H1 (cell line): ENCODE measurements around the gene CD96. TPM values are rescaled to one million over a fixed set of nuclear protein-coding genes. Genes with fewer than 3 reads are reported as not detected.

Experiments
- CTCF ChIA-PET: fragments of 300-600 bp; sonication (Branson Sonifier 250); formaldehyde crosslinking; loops from one replicate; lab custom pipeline; 2021; ENCODE audit not compliant: partially characterized antibody; lab: Charles Lee
- POLR2A ChIA-PET: fragments of 300-600 bp; sonication (Branson Sonifier 250); formaldehyde crosslinking; loops from one replicate; lab custom pipeline; 2021; ENCODE audit warnings: inconsistent platforms; ENCODE audit not compliant: partially characterized antibody; lab: Charles Lee
- DNase-seq, 2 experiments: peaks; one replicate each; pipeline versions ENCODE4 v3.0.0 to v3.0.0-alpha.2; 2010 to 2022; ENCODE audit warnings: low spot score in 2 of 2, low read depth in 1 of 2, mixed read lengths in 1 of 2
- FAIRE-seq: peaks from 2 replicates; lab custom pipeline; 2011; peaks lifted over from hg19 to GRCh38; lab: Jason Lieb, UNC
- H2AFZ ChIP-seq: 2 replicates; pipeline ENCODE4 v1.8.1; 2012; ENCODE audit warnings: low read length, inconsistent platforms
- H2AK5ac ChIP-seq: 2 replicates; pipeline ENCODE4 v1.6.1; 2013; ENCODE audit warnings: low read depth, low read length
- H2BK120ac ChIP-seq: replicated peaks from 2 replicates; pipeline ENCODE3; 2013; ENCODE audit warnings: low read depth, low read length, inconsistent platforms
- H2BK12ac ChIP-seq: 2 replicates; pipeline ENCODE4 v1.6.1; 2013; ENCODE audit warnings: low read depth, low read length
- H2BK15ac ChIP-seq: 2 replicates; pipeline ENCODE4 v1.6.1; 2013; ENCODE audit warnings: low read length
- H2BK20ac ChIP-seq: 2 replicates; pipeline ENCODE4 v1.6.1; 2013; ENCODE audit warnings: low read length
- H2BK5ac ChIP-seq: 2 replicates; pipeline ENCODE4 v1.6.1; 2013; ENCODE audit warnings: low read depth, low read length
- H3K14ac ChIP-seq: 2 replicates; pipeline ENCODE4 v1.6.1; 2013; ENCODE audit warnings: inconsistent platforms; ENCODE audit not compliant: insufficient read length
- H3K18ac ChIP-seq: 2 replicates; pipeline ENCODE4 v1.6.1; 2013; ENCODE audit warnings: low read length; ENCODE audit errors: extremely low read depth
- H3K23ac ChIP-seq: 2 replicates; pipeline ENCODE4 v1.6.1; 2013; ENCODE audit warnings: inconsistent platforms; ENCODE audit not compliant: insufficient read length
- H3K23me2 ChIP-seq: 2 replicates; pipeline ENCODE4 v1.6.1; 2013; ENCODE audit warnings: low read depth, low read length
- H3K27ac ChIP-seq: 2 replicates; pipeline ENCODE4 v1.6.1; 2011; ENCODE audit warnings: low read depth, low read length, inconsistent platforms
- H3K27me3 ChIP-seq, 4 experiments: replicated peaks in 1 of 4; 1 replicate in 1 of 4; 2 replicates in 3 of 4; pipeline versions ENCODE4 v1.6.1 to v1.8.1; 2011 to 2013; ENCODE audit warnings: low read length in 3 of 4, mild to moderate bottlenecking in 3 of 4, inconsistent platforms in 2 of 4, mixed read lengths in 2 of 4, moderate library complexity in 1 of 4; ENCODE audit not compliant: control insufficient read depth in 3 of 4, insufficient read depth in 3 of 4; ENCODE audit errors: extremely low read depth in 1 of 4
- H3K36me3 ChIP-seq, 4 experiments: 2 replicates each; pipeline versions ENCODE4 v1.6.1 to v1.8.1; 2011 to 2013; ENCODE audit warnings: mild to moderate bottlenecking in 4 of 4, low read length in 3 of 4, moderate library complexity in 2 of 4, control low read depth in 1 of 4, inconsistent platforms in 1 of 4; ENCODE audit not compliant: insufficient read depth in 4 of 4, control insufficient read depth in 2 of 4
- H3K4ac ChIP-seq: replicated peaks from 2 replicates; pipeline ENCODE3; 2013; ENCODE audit warnings: low read length, low read depth, mixed read lengths, inconsistent platforms; ENCODE audit not compliant: insufficient read length
- H3K4me1 ChIP-seq, 4 experiments: replicated peaks in 1 of 4; 1 replicate in 1 of 4; 2 replicates in 3 of 4; pipeline versions ENCODE4 v1.6.1 to v1.8.1; 2011 to 2013; ENCODE audit warnings: low read length in 3 of 4, inconsistent platforms in 2 of 4, mixed read lengths in 1 of 4; ENCODE audit not compliant: insufficient read depth in 4 of 4, control insufficient read depth in 3 of 4
- H3K4me2 ChIP-seq, 2 experiments: 2 replicates each; pipeline versions ENCODE4 v1.6.1 to v1.8.1; 2011 to 2013; ENCODE audit warnings: low read depth in 2 of 2, low read length in 2 of 2, control low read depth in 1 of 2, inconsistent platforms in 1 of 2, mild to moderate bottlenecking in 1 of 2; ENCODE audit not compliant: insufficient read depth in 1 of 2
- H3K4me3 ChIP-seq, 4 experiments: fragments of 200-600, 300-600 bp in 1 of 4; sonication (generic), shearing (Covaris generic), sonication (Bioruptor Twin) in 1 of 4; 2 replicates each; pipeline versions ENCODE4 v1.5.1 to v1.8.1; 2011 to 2016; ENCODE audit warnings: low read length in 4 of 4, low read depth in 3 of 4, control low read depth in 2 of 4, inconsistent platforms in 2 of 4, mild to moderate bottlenecking in 2 of 4, mixed read lengths in 1 of 4, moderate library complexity in 1 of 4; ENCODE audit not compliant: insufficient read depth in 2 of 4; ENCODE audit errors: extremely low read depth in 1 of 4
- H3K56ac ChIP-seq: replicated peaks from 2 replicates; pipeline ENCODE3; 2013; ENCODE audit warnings: low read depth, mild to moderate bottlenecking, mixed read lengths, low read length, inconsistent platforms; ENCODE audit not compliant: insufficient read length
- H3K79me1 ChIP-seq: 2 replicates; pipeline ENCODE4 v1.6.1; 2013; ENCODE audit warnings: low read depth, low read length, control low read depth
- H3K79me2 ChIP-seq, 2 experiments: 2 replicates each; pipeline versions ENCODE4 v1.6.1 to v1.8.1; 2012 to 2013; ENCODE audit warnings: low read length in 2 of 2, mild to moderate bottlenecking in 2 of 2, inconsistent platforms in 1 of 2; ENCODE audit not compliant: insufficient read depth in 2 of 2, control insufficient read depth in 1 of 2
- H3K9ac ChIP-seq, 4 experiments: replicated peaks in 1 of 4; 1 replicate in 1 of 4; 2 replicates in 3 of 4; pipeline versions ENCODE4 v1.6.1 to v1.8.1; 2011 to 2013; ENCODE audit warnings: low read depth in 3 of 4, low read length in 3 of 4, control low read depth in 2 of 4, mild to moderate bottlenecking in 2 of 4, moderate library complexity in 2 of 4, inconsistent platforms in 1 of 4; ENCODE audit errors: extremely low read depth in 1 of 4
- H3K9me3 ChIP-seq, 2 experiments: 2 replicates each; pipeline versions ENCODE4 v1.6.1 to v1.8.1; 2012 to 2013; ENCODE audit warnings: mild to moderate bottlenecking in 2 of 2, moderate library complexity in 2 of 2, control low read depth in 1 of 2, inconsistent platforms in 1 of 2, low read depth in 1 of 2, low read length in 1 of 2, mixed read lengths in 1 of 2; ENCODE audit not compliant: insufficient read depth in 2 of 2
- H4K20me1 ChIP-seq, 2 experiments: replicated peaks in 1 of 2; 2 replicates each; pipeline versions ENCODE3 to v1.8.1; 2011 to 2013; ENCODE audit warnings: inconsistent platforms in 2 of 2, low read length in 2 of 2, mild to moderate bottlenecking in 1 of 2; ENCODE audit not compliant: insufficient read depth in 2 of 2, control insufficient read depth in 1 of 2
- H4K5ac ChIP-seq: 2 replicates; pipeline ENCODE4 v1.6.1; 2013; ENCODE audit warnings: low read length, low read depth, mixed read lengths, inconsistent platforms; ENCODE audit not compliant: insufficient read length
- H4K8ac ChIP-seq: 2 replicates; pipeline ENCODE4 v1.8.0; 2013; ENCODE audit warnings: mild to moderate bottlenecking, moderate library complexity, low read length, inconsistent platforms; ENCODE audit not compliant: insufficient read depth; ENCODE audit errors: extremely low read depth
- H4K91ac ChIP-seq: replicated peaks from 2 replicates; pipeline ENCODE3; 2013; ENCODE audit warnings: low read length, mixed read lengths, inconsistent platforms; ENCODE audit not compliant: insufficient read length
- E2F6 ChIP-seq: IDR thresholded peaks from 2 replicates; pipeline ENCODE4 v1.6.1; 2012; ENCODE audit warnings: inconsistent platforms
- HDAC6 ChIP-seq: IDR thresholded peaks from one replicate; pipeline ENCODE4 v1.7.1; 2012; ENCODE audit warnings: low read depth, mild to moderate bottlenecking, inconsistent platforms, low read length, moderate library complexity
- JUN ChIP-seq: IDR thresholded peaks from 2 replicates; pipeline ENCODE4 v1.6.1; 2011; ENCODE audit warnings: low read depth, mild to moderate bottlenecking, improper control_type of control experiment, low read length
- NANOG ChIP-seq: IDR thresholded peaks from 2 replicates; pipeline ENCODE4 v1.6.1; 2011; ENCODE audit warnings: low read length, low read depth, mild to moderate bottlenecking, inconsistent platforms; ENCODE audit not compliant: insufficient read depth, poor library complexity, severe bottlenecking
- TAF1 ChIP-seq: IDR thresholded peaks from 2 replicates; pipeline ENCODE4 v1.6.1; 2011; ENCODE audit warnings: mild to moderate bottlenecking, low read depth, low read length
- TCF12 ChIP-seq: IDR thresholded peaks from 2 replicates; pipeline ENCODE4 v1.6.1; 2011; ENCODE audit warnings: low read depth, mild to moderate bottlenecking, low read length
- WGBS, 2 experiments: shearing (Covaris generic) in 1 of 2; methylation state at CpG; one replicate each; pipeline versions ENCODE4 v1.1.6 to v1.1.7; 2013 to 2015; ENCODE audit warnings: low lambda C conversion rate in 2 of 2, mixed read lengths in 2 of 2, inconsistent platforms in 1 of 2, low coverage in 1 of 2, missing lambda C conversion rate in 1 of 2; ENCODE audit not compliant: insufficient replicate concordance in 2 of 2, insufficient coverage in 1 of 2, insufficient read length in 1 of 2; ENCODE audit errors: extremely low coverage in 1 of 2, missing lambda C conversion rate in 1 of 2; 5-methylcytosine and 5-hydroxymethylcytosine counted together
- polyA plus RNA-seq, 7 experiments: library from polyadenylated mRNA; depleted of rRNA in 3 of 7; stranded (reverse) in 5 of 7; unstranded in 2 of 7; fragments of >200 nt in 5 of 7; fragments of 200-250 nt in 2 of 7; gene quantifications; 1 replicate in 5 of 7; 2 replicates in 1 of 7; 4 replicates in 1 of 7; pipeline versions ENCODE4 v1.2.1 to v1.2.3, GENCODE V29; 2011 to 2013; ENCODE audit warnings: missing spikeins in 2 of 7, mixed read lengths in 2 of 7
- total RNA-seq: library from RNA; stranded (reverse); fragmentation: NEBNext Ultra II Directional; extraction: Animal tissue kit (Norgen Biotek cat#: 25700); gene quantifications from 2 replicates; pipeline ENCODE4 v1.2.1, GENCODE V29; 2021
- TF ChIP-seq, protein P1 (sequence below): IDR thresholded peaks from 2 replicates; pipeline ENCODE4 v1.6.1; 2012; ENCODE audit warnings: low read length, inconsistent platforms

CD96 gene
- total and polyA plus RNA-seq, 2 of the 8 experiments (the other 6 are each of a cell fraction or from before 2014, with no cell fraction given): not detected

DNA sequence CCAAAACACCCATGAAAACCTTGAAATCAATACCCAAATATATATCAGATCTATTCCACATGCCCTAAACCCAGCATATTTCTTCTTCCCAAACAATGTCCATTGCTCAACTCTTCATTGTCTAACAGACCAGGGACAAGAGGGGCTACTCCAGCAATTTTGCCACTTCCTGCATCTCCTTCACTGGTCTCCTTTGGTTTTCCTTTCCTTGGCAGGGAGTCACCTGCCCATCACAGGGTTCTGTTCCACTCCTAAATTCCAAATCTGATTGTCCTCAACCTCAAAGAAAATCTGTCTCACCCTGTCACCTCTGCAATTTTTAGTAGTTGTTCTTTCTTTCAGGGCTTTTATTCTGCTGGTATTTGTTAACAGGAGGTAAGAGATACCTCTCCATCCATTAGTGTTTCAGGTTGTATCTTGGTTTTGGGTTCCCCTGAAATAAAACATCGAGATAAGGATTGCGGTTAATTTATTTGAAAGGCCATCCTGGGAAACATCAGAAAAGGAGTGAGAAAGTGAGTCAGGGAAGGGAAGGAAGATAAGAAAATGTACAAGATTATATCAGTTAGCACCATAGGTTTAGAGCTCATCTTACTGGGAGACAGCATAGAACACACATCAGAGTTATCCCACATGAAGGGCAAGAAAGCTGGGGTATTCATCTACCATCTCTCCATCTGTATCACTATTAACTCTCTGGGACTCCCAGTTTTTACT lies 39.6 kb downstream of the CD96 start:
- H2AFZ ChIP-seq: no peak overlapping the region
- no peak for DNase-seq
- TF ChIP-seq TAF1: no peak
- no peak for TF ChIP-seq TCF12
- no peak for TF ChIP-seq HDAC6
- TF ChIP-seq NANOG: no peak
- no peak for TF ChIP-seq E2F6
- TF ChIP-seq JUN: no peak
- TF ChIP-seq, protein P1, sequence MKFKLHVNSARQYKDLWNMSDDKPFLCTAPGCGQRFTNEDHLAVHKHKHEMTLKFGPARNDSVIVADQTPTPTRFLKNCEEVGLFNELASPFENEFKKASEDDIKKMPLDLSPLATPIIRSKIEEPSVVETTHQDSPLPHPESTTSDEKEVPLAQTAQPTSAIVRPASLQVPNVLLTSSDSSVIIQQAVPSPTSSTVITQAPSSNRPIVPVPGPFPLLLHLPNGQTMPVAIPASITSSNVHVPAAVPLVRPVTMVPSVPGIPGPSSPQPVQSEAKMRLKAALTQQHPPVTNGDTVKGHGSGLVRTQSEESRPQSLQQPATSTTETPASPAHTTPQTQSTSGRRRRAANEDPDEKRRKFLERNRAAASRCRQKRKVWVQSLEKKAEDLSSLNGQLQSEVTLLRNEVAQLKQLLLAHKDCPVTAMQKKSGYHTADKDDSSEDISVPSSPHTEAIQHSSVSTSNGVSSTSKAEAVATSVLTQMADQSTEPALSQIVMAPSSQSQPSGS: no peak

More for the DNA sequence above, 39.6 kb downstream of the CD96 start:
- no peaks in the 10 kb centered on the region for H3K79me1 ChIP-seq
- no peak overlapping the region for H3K56ac ChIP-seq
- no peak overlapping the region for H3K4me2 ChIP-seq
- no peak overlapping the region for H3K4me3 ChIP-seq
- no peaks in the 10 kb centered on the region for H3K79me2 ChIP-seq
- H4K8ac ChIP-seq: no peak overlapping the region
- H4K91ac ChIP-seq: no peak overlapping the region
- no peaks in the 10 kb centered on the region for H3K23me2 ChIP-seq
- no peak overlapping the region for H3K4ac ChIP-seq
- ChIA-PET POLR2A (no interaction called here), CTCF (interaction anchor here (1.0 kb wide), 1 partner anchor 11 kb away, joined by 3 read pairs; no protein-coding TSS in a partner anchor)
- peaks cover 4 to 7% of the 10 kb centered on the region in 2 experiments; a peak in 2 of 4 replicates for H3K9me3 ChIP-seq
- no peak overlapping the region for H2AK5ac ChIP-seq
- no peaks in the 10 kb centered on the region for H3K36me3 ChIP-seq
- no peak overlapping the region for H4K5ac ChIP-seq
- H4K20me1 ChIP-seq: no peaks in the 10 kb centered on the region
- no peak overlapping the region for H2BK12ac ChIP-seq
- 93% methylated on average over 2 of the region's 2 CpGs; no CpG with 5 or more reads in 1 of the 2 experiments for WGBS, 2 experiments
- no peak overlapping the region for H3K23ac ChIP-seq
- no peak overlapping the region for H2BK15ac ChIP-seq
- no peaks in the 10 kb centered on the region for H3K4me1 ChIP-seq
- H3K27me3 ChIP-seq: no peaks in the 10 kb centered on the region
- no peak overlapping the region for H3K27ac ChIP-seq
- no peak overlapping the region for H3K9ac ChIP-seq
- FAIRE-seq: no peak
- no peak overlapping the region for H3K14ac ChIP-seq
- H2BK20ac ChIP-seq: no peak overlapping the region
- H2BK5ac ChIP-seq: no peak overlapping the region
- no peak overlapping the region for H2BK120ac ChIP-seq
- no peak overlapping the region for H3K18ac ChIP-seq
